Purkinje cell (primary cell): Measurements from ENCODE around the gene HSCB. TPM values are rescaled to one million over a fixed set of nuclear protein-coding genes. Genes with fewer than 3 reads are reported as not detected.

ENCODE experiments used
- polyA plus RNA-seq: library from polyadenylated mRNA; unstranded; fragments of >200 nt; fragmentation: Nextera tagmentation; gene quantifications from 2 replicates; pipeline ENCODE4 v1.2.1, GENCODE V29; 2014

The HSCB gene, protein sequence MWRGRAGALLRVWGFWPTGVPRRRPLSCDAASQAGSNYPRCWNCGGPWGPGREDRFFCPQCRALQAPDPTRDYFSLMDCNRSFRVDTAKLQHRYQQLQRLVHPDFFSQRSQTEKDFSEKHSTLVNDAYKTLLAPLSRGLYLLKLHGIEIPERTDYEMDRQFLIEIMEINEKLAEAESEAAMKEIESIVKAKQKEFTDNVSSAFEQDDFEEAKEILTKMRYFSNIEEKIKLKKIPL
- 9.7 and 12.8 TPM in 2 replicates for polyA plus RNA-seq

DNA sequence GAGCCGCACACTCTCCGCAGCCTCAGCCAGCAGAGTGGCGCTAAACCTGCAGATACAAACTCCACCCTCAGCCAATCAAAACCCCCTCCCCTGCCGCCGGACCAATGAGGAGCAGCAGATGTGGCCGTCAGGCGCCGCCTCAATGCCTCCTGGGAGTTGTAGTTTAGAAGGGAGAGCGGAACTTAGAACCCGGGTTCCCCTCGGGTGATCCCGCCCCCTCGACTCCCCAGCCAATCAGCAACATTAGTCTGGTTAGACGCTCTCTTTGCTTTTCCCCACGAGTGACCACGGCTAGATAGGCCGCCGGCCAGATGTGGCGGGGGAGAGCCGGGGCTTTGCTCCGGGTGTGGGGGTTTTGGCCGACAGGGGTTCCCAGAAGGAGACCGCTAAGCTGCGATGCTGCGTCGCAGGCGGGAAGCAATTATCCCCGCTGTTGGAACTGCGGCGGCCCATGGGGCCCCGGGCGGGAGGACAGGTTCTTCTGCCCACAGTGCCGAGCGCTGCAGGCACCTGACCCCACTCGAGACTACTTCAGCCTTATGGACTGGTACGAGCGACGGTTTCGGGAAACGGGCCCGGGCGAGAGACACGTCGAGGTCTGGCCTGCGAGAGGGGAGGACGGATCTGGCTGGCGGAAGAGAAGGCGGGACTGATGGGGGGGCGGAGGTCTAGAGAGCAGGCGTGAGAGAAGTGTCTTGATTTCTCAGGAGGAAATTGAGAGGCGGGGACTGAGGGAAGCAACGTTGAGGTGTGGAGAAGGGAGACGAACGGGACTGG lies at the start of gene HSCB, which contains the start of gene CHEK2:
HSCB (plus strand) TSS at position 255 of the 777 bp plus-strand sequence; CDS start at position 312, 57 bp downstream.
CHEK2 (minus strand) TSS at position 36 of the 777 bp plus-strand sequence. CDS start 7,099 bp downstream, outside the sequence.

DNA sequence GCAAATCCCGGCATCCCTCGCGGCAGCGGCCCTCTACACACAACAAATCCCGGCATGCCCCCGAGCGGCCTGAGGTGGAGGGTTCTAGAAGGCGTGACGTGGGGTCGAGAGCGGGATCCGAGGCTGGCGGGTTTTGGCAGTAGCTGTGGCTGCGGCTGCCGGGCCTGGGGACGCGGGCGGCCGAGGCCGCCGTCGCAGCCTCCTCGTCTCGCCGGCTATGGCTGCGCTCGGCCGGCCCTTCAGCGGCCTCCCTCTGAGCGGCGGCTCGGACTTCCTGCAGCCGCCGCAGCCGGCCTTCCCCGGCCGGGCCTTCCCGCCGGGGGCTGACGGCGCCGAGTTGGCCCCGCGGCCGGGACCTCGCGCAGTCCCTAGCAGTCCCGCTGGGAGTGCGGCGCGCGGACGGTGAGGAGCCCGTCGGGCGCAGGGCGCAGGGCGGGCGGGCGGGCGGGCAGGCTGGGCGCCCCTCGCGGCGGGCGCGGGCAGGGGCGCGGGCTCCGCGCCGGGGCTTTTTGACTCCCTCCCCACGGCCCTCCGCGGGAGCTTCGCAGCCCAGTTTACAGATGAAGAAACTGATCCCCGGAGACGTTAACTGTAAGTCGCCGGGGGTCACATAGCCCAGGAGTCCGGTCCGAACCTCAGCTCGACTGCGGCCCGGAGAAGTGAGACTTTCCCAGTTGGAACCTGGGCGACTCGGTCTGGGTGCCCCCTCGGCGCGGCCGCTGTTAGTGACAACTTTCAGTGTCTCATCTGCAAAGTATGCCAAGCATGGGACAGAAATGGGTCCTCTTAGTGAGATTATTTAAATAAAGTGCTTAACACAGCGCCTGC lies 31.0 kb downstream of the HSCB start, which contains the start of gene CCDC117:
CCDC117 (plus strand) TSS at position 63 of the 828 bp plus-strand sequence; CDS start at position 218, 155 bp downstream.

DNA sequence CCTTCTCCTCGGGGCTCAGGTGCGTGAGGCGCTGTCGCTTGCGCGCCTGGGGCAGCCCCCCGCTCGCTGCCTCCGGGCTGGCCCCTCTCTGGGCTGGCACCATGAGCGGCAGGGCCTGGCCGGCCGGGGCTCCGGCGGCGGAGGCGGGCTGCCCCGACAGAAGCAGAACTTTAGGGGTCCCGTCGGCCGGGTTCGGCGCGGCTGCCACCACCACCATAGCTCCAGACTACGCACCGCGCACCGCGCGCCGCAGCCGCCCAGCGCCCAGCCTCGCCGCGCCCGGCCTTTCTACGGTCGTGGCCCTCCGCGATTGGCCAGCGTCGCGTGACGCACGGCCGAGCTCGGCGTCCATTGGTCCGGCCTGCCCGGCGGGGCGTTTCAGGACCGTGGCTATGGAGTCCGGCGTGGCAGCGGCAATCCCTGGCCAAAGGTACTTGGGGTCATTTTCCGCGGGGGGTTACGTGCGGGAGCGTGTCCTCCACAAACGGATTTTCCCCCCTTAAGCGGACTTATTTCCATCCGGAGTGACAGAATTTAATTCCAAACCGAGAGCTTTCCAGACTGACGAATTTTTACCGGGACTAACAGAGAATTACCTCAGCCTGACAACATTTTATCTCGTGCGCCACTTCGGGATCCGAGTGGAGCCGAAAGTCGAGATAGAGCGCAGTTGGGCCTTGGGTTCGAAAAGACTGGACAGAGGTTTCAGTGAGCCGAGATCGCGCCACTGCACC lies 58.6 kb downstream of the HSCB start, which contains the start of gene XBP1:
XBP1 (minus strand) TSS at position 262 of the 734 bp plus-strand sequence.

Other genes with a start within 250 kb of the HSCB start
- gene TTC28, start 62.2 kb upstream of the HSCB start, polyA plus RNA-seq: 0.20 and 1.9 TPM in 2 replicates
- 0.88 and 3.2 TPM in 2 replicates for gene CHEK2, start 219 bp upstream of the HSCB start, polyA plus RNA-seq
- gene CCDC117, start 30.7 kb downstream of the HSCB start, polyA plus RNA-seq: 5.0 and 8.6 TPM in 2 replicates
- gene XBP1, start 58.5 kb downstream of the HSCB start, polyA plus RNA-seq: 40.0 and 49.6 TPM in 2 replicates
- 2.0 and 2.2 TPM in 2 replicates for gene ZNRF3, start 141.5 kb downstream of the HSCB start, polyA plus RNA-seq